ENCODE results near the gene BTBD19. TPM values are rescaled to one million over a fixed set of nuclear protein-coding genes. Genes with fewer than 3 reads are reported as not detected.

BTBD19 gene
- total and polyA plus RNA-seq, 2 of the 8 experiments (the other 6 are each of a cell fraction or from before 2014, with no cell fraction given), result 1.1 TPM

GRCh38 chr1:44828003-44828651 is 19.8 kb downstream of the BTBD19 start:
- 93% methylated on average over 19 of the region's 21 CpGs; no CpG with 5 or more reads in 1 of the 2 experiments for WGBS, 2 experiments (ENCODE audit: extremely low coverage in 1 of 2, insufficient coverage in 1 of 2, insufficient read length in 1 of 2, insufficient replicate concordance in 2 of 2, low coverage in 1 of 2, low lambda C conversion rate in 2 of 2, missing lambda C conversion rate in 1 of 2)
- no peaks in the 10 kb centered on the region for H3K79me1 ChIP-seq (ENCODE audit: low read depth, low read length)
- H3K4me3 ChIP-seq (ENCODE audit: extremely low read depth in 1 of 4, insufficient read depth in 2 of 4, low read depth in 3 of 4, low read length in 4 of 4), result no peak overlapping the region
- no peak overlapping the region for H3K9ac ChIP-seq (replicated peaks in 1 of 4; ENCODE audit: extremely low read depth in 1 of 4, low read depth in 3 of 4, low read length in 3 of 4)
- H2BK12ac ChIP-seq (ENCODE audit: low read depth, low read length), result peak overlapping the region; percentile 12; the same call in 1 of the 2 replicates
- H3K4me1 ChIP-seq (replicated peaks in 1 of 4; ENCODE audit: control insufficient read depth in 3 of 4, insufficient read depth in 4 of 4, low read length in 3 of 4), result peaks cover 0 to 12% (median 4%) of the 10 kb centered on the region in 4 experiments; a peak in 6 of 7 replicates
- H3K23ac ChIP-seq (ENCODE audit: insufficient read length), result no peak overlapping the region
- peak overlapping the region; percentile 21; the same call in 1 of the 2 replicates for H2BK20ac ChIP-seq (ENCODE audit: low read length)
- ChIA-PET POLR2A (ENCODE audit: partially characterized antibody) (interaction anchor here (1.2 to 16.6 kb wide), 7 partner anchors 8 to 512 kb away, joined by 4 to 547 read pairs (median 18); partner anchors contain the start of genes BTBD19, DYNLT4, HPDL and MUTYH), CTCF (ENCODE audit: partially characterized antibody) (interaction anchor here (0.6 to 5.9 kb wide), 12 partner anchors 19 to 185 kb away, joined by 3 to 36 read pairs (median 5); partner anchors contain the start of genes BEST4, BTBD19, HECTD3 and UROD)
- no peak overlapping the region for H3K4me2 ChIP-seq (ENCODE audit: insufficient read depth in 1 of 2, low read depth in 2 of 2, low read length in 2 of 2)
- H3K27ac ChIP-seq (ENCODE audit: low read depth, low read length), result no peak overlapping the region
- H4K91ac ChIP-seq (replicated peaks; ENCODE audit: insufficient read length, low read length), result peak overlapping the region; percentile 40
- H4K20me1 ChIP-seq (replicated peaks in 1 of 2; ENCODE audit: control insufficient read depth in 1 of 2, insufficient read depth in 2 of 2, low read length in 2 of 2), result no peaks in the 10 kb centered on the region
- H2BK5ac ChIP-seq (ENCODE audit: low read depth, low read length), result peak overlapping the region; percentile 22; the same call in 1 of the 2 replicates
- no peaks in the 10 kb centered on the region for H3K36me3 ChIP-seq (ENCODE audit: control insufficient read depth in 2 of 4, insufficient read depth in 4 of 4, low read length in 3 of 4)
- FAIRE-seq (no peak), DNase-seq (ENCODE audit: low read depth in 1 of 2, low spot score in 2 of 2) (no peak)
- TF ChIP-seq USF2 (IDR thresholded peaks at IDR 0.05; ENCODE audit: low read length), result no peak
- peak in 1 of 3 experiments; percentile 2; a peak in 1 of 4 replicates for TF ChIP-seq CTCF (IDR thresholded peaks at IDR 0.05; ENCODE audit: control extremely low read depth in 1 of 3, insufficient read depth in 1 of 3, low read depth in 1 of 3, low read length in 3 of 3)
- TF ChIP-seq SIX5 (IDR thresholded peaks at IDR 0.05; ENCODE audit: low read depth, low read length), result no peak
- no peak for TF ChIP-seq ASH2L (IDR thresholded peaks at IDR 0.05; ENCODE audit: low read length)
- TF ChIP-seq CBX8 (IDR thresholded peaks at IDR 0.05; ENCODE audit: borderline replicate concordance, low read depth, low read length), result no peak
- 0 out of 2 replicates have a peak, but pooled peaks have one; percentile 40 for TF ChIP-seq YY1 (IDR thresholded peaks at IDR 0.05; ENCODE audit: low read depth, low read length)
- no peak for TF ChIP-seq EP300 (IDR thresholded peaks at IDR 0.05; ENCODE audit: borderline replicate concordance in 1 of 2, low read depth in 2 of 2, low read length in 2 of 2)
- no peak for TF ChIP-seq BCL11A (IDR thresholded peaks at IDR 0.05; ENCODE audit: low read depth in 2 of 2, low read length in 2 of 2)
- no peak overlapping the region for H2BK120ac ChIP-seq (replicated peaks; ENCODE audit: low read depth, low read length)
- H3K18ac ChIP-seq (ENCODE audit: extremely low read depth, low read length), result no peak overlapping the region
- H3K4ac ChIP-seq (replicated peaks; ENCODE audit: insufficient read length, low read depth, low read length), result peak overlapping the region; percentile 57
- H3K56ac ChIP-seq (replicated peaks; ENCODE audit: insufficient read length, low read depth, low read length), result no peak overlapping the region
- no peak overlapping the region for H4K5ac ChIP-seq (ENCODE audit: insufficient read length, low read depth, low read length)
- no peaks in the 10 kb centered on the region for H3K23me2 ChIP-seq (ENCODE audit: low read depth, low read length)
- no peaks in the 10 kb centered on the region for H3K27me3 ChIP-seq (replicated peaks in 1 of 4; ENCODE audit: control insufficient read depth in 3 of 4, extremely low read depth in 1 of 4, insufficient read depth in 3 of 4, low read length in 3 of 4)
- H2AFZ ChIP-seq (ENCODE audit: low read length), result no peak overlapping the region; the same call in 1 of the 2 replicates
- H2BK15ac ChIP-seq (ENCODE audit: low read length), result peak overlapping the region; percentile 50; the same call in 1 of the 2 replicates
- H4K8ac ChIP-seq (ENCODE audit: extremely low read depth, insufficient read depth, low read length), result peak overlapping the region; percentile 14; the same call in 1 of the 2 replicates
- no peaks in the 10 kb centered on the region for H3K9me3 ChIP-seq (ENCODE audit: insufficient read depth in 2 of 2, low read depth in 1 of 2, low read length in 1 of 2)
- H3K14ac ChIP-seq (ENCODE audit: insufficient read length), result no peak overlapping the region
- no peaks in the 10 kb centered on the region for H3K79me2 ChIP-seq (ENCODE audit: control insufficient read depth in 1 of 2, insufficient read depth in 2 of 2, low read length in 2 of 2)
- H2AK5ac ChIP-seq (ENCODE audit: low read depth, low read length), result no peak overlapping the region; the same call in 1 of the 2 replicates

Measured in H1 (cell line).